ENCODE data around the gene ACMSD. TPM values are rescaled to one million over a fixed set of nuclear protein-coding genes. Genes with fewer than 3 reads are reported as not detected.
A peak's percentile ranks its signal among the peaks of the same experiment; 100 is the strongest.
"Not testable (repeated sequence)": the region's sequence is repeated elsewhere in the genome, so short reads cannot be mapped to it uniquely, and the experiment has no call there.

The ACMSD gene
- total RNA-seq, 2 donors from 2014 or later: not detected

DNA sequence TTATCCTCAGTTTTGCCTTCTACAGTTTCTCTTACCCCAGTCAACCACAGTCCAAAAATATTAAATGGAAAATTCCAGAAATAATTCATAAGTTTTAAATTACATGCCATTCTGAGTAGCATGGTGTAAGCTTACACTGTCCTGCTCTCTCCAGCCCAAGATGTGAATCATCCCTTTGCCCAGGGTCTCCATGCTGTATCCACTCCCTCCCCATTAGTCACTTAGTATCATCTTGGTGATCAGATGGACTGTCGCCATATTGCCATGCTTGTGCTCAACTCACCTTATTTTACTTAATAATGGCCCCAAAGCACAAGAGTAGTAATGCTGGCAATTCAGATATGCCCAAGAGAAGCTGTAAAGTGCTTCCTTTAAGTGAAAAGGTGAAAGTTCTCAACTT lies 61.7 kb downstream of the ACMSD start:
- Mint-ChIP-seq H3K4me3 (no peak overlapping the region), H3K27me3 (peaks cover 6 to 12% of the 10 kb centered on the region in 2 donors), H3K36me3 (peaks cover 5% of the 10 kb centered on the region), H3K9me3 (no peaks in the 10 kb centered on the region), H3K4me1 (ENCODE audit: low read depth in 2 of 2) (no peaks in the 10 kb centered on the region), H3K27ac (no peak overlapping the region)
- DNase-seq (ENCODE audit: low spot score) (no peak), ATAC-seq (no peak)

DNA sequence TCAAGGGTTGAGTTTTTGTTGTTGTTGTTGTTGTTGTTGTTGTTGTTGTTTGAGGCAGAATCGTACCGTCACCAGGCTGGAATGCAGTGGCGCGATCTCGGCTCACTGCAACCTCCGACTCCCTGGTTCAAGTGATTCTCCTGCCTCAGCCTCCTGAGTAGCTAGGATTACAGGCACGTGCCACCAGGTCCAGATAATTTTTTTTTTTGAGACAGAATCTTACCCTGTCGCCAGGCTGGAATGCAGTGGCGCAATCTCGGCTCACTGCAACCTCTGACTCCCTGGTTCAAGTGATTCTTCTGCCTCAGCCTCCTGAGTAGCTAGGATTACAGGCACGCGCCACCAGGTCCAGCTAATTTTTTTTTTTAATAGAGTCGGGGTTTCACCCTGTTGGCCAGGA lies 65.3 kb downstream of the ACMSD start:
- H3K4me3 Mint-ChIP-seq; H3K9me3 Mint-ChIP-seq; DNase-seq (ENCODE audit: low spot score); H3K27ac Mint-ChIP-seq; H3K36me3 Mint-ChIP-seq; ATAC-seq; H3K4me1 Mint-ChIP-seq (ENCODE audit: low read depth in 2 of 2): not testable (repeated sequence)
- H3K27me3 Mint-ChIP-seq: peaks cover 10 to 14% of the 10 kb centered on the region in 2 donors

- Mint-ChIP-seq H3K4me1 (ENCODE audit: low read depth in 2 of 2) (no peaks in the 10 kb centered on the region), H3K27me3 (peaks cover 10 to 14% of the 10 kb centered on the region in 2 donors), H3K4me3 (no peak overlapping the region), H3K27ac (no peak overlapping the region), H3K36me3 (peaks cover 5% of the 10 kb centered on the region), H3K9me3 (peaks cover 3% of the 10 kb centered on the region)
- ATAC-seq (no peak), DNase-seq (ENCODE audit: low spot score) (no peak)
These were observed 66.8 kb downstream of the ACMSD start for GRCh38 chr2:134905168-134905567.

- Mint-ChIP-seq H3K4me1 (ENCODE audit: low read depth in 2 of 2) (no peaks in the 10 kb centered on the region), H3K27me3 (peaks cover 10 to 14% of the 10 kb centered on the region in 2 donors), H3K4me3 (no peak overlapping the region), H3K27ac (no peak overlapping the region), H3K9me3 (peaks cover 3% of the 10 kb centered on the region), H3K36me3 (peaks cover 5% of the 10 kb centered on the region)
- DNase-seq (ENCODE audit: low spot score): no peak
- ATAC-seq: no peak
These were observed 68.3 kb downstream of the ACMSD start for GRCh38 chr2:134906726-134907125.

DNA sequence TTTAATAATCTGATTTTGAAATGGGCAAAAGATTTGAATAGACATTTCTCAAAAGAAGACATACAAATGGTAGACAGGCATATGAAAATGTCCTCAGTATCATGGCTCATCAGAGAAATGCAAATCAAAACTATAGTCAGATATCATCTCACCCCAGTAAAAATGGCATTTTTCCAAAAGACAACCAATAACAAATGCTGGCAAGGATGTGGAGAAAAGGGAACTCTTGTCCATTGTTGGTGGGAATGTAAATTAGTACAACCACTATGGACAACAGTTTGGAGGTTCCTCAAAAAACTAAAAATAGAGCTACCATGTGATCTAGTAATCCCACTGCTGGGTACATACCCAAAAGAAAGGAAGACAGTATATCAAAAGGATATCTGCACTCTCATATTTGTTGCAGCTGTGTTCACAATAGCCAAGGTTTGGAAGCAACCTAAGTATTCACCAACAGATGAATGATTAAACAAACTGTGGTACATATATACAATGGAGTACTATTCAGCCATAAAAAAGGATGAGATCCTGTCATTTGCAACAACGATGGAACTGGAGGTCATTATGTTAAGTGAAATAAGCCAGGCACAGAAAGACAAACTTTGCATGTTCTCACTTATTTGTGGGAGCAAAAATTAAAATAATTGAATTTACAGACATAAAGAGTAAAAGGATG lies 69.2 kb downstream of the ACMSD start:
- H3K4me1 Mint-ChIP-seq (ENCODE audit: low read depth in 2 of 2); H3K36me3 Mint-ChIP-seq; ATAC-seq; H3K27ac Mint-ChIP-seq; DNase-seq (ENCODE audit: low spot score); H3K4me3 Mint-ChIP-seq; H3K9me3 Mint-ChIP-seq: not testable (repeated sequence)
- H3K27me3 Mint-ChIP-seq: peaks cover 10 to 14% of the 10 kb centered on the region in 2 donors

GRCh38 chr2:134910763-134911399 lies 72.5 kb downstream of the ACMSD start:
- Mint-ChIP-seq H3K27me3 (peaks cover 4 to 7% of the 10 kb centered on the region in 2 donors), H3K36me3 (no peaks in the 10 kb centered on the region), H3K4me1 (ENCODE audit: low read depth in 2 of 2) (no peaks in the 10 kb centered on the region), H3K27ac (no peak overlapping the region), H3K9me3 (peaks cover 3% of the 10 kb centered on the region), H3K4me3 (no peak overlapping the region)
- DNase-seq (ENCODE audit: low spot score): no peak
- no peak for ATAC-seq

GRCh38 chr2:134911400-134911785 lies 73.0 kb downstream of the ACMSD start:
- ATAC-seq (no peak), DNase-seq (ENCODE audit: low spot score) (no peak)
- no peak overlapping the region for H3K27ac Mint-ChIP-seq
- no peaks in the 10 kb centered on the region for H3K36me3 Mint-ChIP-seq
- peaks cover 2 to 7% of the 10 kb centered on the region in 2 donors for H3K27me3 Mint-ChIP-seq
- no peaks in the 10 kb centered on the region for H3K4me1 Mint-ChIP-seq (ENCODE audit: low read depth in 2 of 2)
- H3K4me3 Mint-ChIP-seq: no peak overlapping the region
- peaks cover 3% of the 10 kb centered on the region for H3K9me3 Mint-ChIP-seq

DNA sequence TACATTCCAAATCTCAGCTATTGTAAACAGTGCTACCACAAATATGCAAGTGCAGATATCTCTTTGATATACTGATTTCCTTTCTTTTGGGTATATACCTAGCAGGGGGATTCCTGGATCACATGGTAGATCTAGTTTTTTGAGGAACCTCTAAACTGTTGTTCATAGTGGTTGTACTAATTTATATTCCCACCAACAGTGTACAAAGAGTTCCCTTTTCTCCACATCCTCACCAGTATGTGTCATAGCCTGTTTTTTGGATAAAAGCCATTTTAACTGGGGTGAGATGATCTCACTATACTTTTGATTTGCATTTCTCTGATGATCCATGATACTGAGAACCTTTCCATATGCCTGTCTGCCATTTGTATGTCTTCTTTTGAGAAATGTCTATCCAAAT lies 73.9 kb downstream of the ACMSD start:
- DNase-seq (ENCODE audit: low spot score) (no peak), ATAC-seq (no peak)
- Mint-ChIP-seq H3K4me1 (ENCODE audit: low read depth in 2 of 2) (peaks cover 0 to under 1% of the 10 kb centered on the region in 2 donors), H3K4me3 (no peak overlapping the region), H3K27me3 (peaks cover 0 to 7% of the 10 kb centered on the region in 2 donors), H3K36me3 (no peaks in the 10 kb centered on the region), H3K27ac (no peak overlapping the region), H3K9me3 (peaks cover 3% of the 10 kb centered on the region)

DNA sequence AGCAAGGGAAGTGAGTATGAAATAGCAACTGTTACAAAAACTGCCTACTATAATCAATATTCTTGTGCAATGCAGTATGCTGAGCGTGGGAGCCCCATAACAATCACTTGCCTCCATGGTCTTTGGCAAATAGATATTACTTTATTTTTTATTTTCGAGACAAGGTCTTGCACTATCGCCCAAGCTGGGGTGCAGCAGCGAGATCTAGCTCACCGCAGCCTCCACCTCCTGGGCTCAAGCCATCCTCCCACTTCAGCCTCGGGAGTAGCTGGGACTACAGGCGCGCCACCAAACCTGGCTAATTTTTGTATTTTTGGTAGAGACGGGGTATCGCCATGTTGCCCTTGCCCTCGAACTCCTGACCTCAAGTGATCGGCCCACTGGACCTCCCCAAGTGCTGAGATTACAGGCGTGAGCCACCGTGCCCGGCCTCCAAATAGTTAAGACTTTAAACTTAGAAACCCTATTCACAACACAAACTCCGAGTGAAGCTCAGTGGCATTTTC lies 79.0 kb downstream of the ACMSD start:
- Mint-ChIP-seq H3K4me1 (ENCODE audit: low read depth in 2 of 2) (peaks cover 14 to 31% of the 10 kb centered on the region in 2 donors), H3K27me3 (peaks cover 0 to 7% of the 10 kb centered on the region in 2 donors), H3K4me3 (peak overlapping the region; percentile 96), H3K36me3 (peaks cover 8% of the 10 kb centered on the region), H3K27ac (peak overlapping the region; percentile 98), H3K9me3 (no peaks in the 10 kb centered on the region)
- no peak for DNase-seq (ENCODE audit: low spot score)
- ATAC-seq: no peak

DNA sequence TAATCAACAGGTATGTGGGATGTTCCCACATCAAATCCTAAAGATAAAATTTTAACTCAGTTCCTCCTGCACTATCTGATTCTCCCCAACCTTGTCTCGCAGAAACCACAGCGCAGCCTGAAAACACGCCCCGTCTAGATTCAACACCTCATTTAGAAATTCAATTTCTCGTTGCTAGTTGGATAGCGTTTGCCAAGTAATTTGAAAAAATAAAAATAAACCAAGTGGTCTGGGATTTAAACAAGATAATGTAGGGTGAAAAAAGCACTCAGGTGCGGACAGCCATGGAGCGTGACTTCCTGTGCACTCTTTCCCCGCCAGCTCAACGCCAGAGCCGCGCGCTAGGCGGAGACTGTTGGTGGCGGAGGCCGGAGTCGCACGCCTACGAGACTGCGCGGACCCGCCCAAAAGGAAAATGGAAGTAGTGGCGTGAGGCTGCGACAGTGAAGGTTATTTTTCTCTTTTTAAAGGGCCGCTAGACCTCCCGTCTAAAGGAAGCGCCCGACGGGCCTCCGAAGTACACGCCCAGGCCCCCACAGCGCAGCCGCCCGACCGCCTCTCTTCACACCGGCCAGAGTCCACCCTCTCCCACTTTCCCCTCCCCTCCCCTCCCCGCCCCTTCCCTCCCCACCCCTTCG lies 79.6 kb downstream of the ACMSD start:
- DNase-seq (ENCODE audit: low spot score) (no peak), ATAC-seq (peak; percentile 81 to 83)
- peaks cover 8% of the 10 kb centered on the region for H3K36me3 Mint-ChIP-seq
- peaks cover 0 to 5% of the 10 kb centered on the region in 2 donors for H3K27me3 Mint-ChIP-seq
- H3K9me3 Mint-ChIP-seq: no peaks in the 10 kb centered on the region
- H3K4me3 Mint-ChIP-seq: peak overlapping the region; percentile 96
- H3K27ac Mint-ChIP-seq: peak overlapping the region; percentile 98
- H3K4me1 Mint-ChIP-seq (ENCODE audit: low read depth in 2 of 2): peaks cover 18 to 31% of the 10 kb centered on the region in 2 donors

- no peaks in the 10 kb centered on the region for H3K27me3 Mint-ChIP-seq
- no peaks in the 10 kb centered on the region for H3K9me3 Mint-ChIP-seq
These were observed 80.3 kb downstream of the ACMSD start, which contains the start of gene CCNT2 for GRCh38 chr2:134918526-134919340. Gene CCNT2 (plus strand): TSS chr2:134918822. CDS start chr2:134918855, 33 bp downstream.

GRCh38 chr2:134919341-134920210 lies 81.2 kb downstream of the ACMSD start:
- H3K36me3 Mint-ChIP-seq: peaks cover 15% of the 10 kb centered on the region

More at GRCh38 chr2:134918526-134919340, 80.3 kb downstream of the ACMSD start, which contains the start of gene CCNT2:
- Mint-ChIP-seq H3K27ac (peak within 1 kb of the TSS; percentile 98), H3K4me1 (ENCODE audit: low read depth in 2 of 2) (peaks cover 18 to 36% of the 10 kb centered on the region in 2 donors), H3K36me3 (peaks cover 8% of the 10 kb centered on the region), H3K4me3 (peak within 1 kb of the TSS; percentile 96)
- DNase-seq (ENCODE audit: low spot score) (peak; percentile 100), ATAC-seq (peak; percentile 93 to 94)

More at GRCh38 chr2:134919341-134920210, 81.2 kb downstream of the ACMSD start:
- H3K27ac Mint-ChIP-seq: peak overlapping the region; percentile 98
- DNase-seq (ENCODE audit: low spot score) (peak; percentile 70), ATAC-seq (no peak)
- peak overlapping the region; percentile 96 for H3K4me3 Mint-ChIP-seq
- no peaks in the 10 kb centered on the region for H3K27me3 Mint-ChIP-seq
- H3K4me1 Mint-ChIP-seq (ENCODE audit: low read depth in 2 of 2): peaks cover 24 to 44% of the 10 kb centered on the region in 2 donors
- H3K9me3 Mint-ChIP-seq: no peaks in the 10 kb centered on the region

Measured in natural killer cell treated with Interleukin-12 subunit alpha and Interleukin-12 subunit beta and Interleukin-15 and Interleukin-18, amount 100 ng/mL, for 72 hours (primary cell).